DOHH2 (cell line): ENCODE results near the gene SH3BP5L.

ENCODE experiments used
- H3F3A ChIP-seq: fragments of 200-600 bp; sonication (generic), shearing (Covaris generic); 2 replicates; pipeline ENCODE4 v1.6.0; 2016; ENCODE audit warnings: antibody characterized with exemption, mild to moderate bottlenecking; ENCODE audit not compliant: control insufficient read depth, insufficient read depth
- H3K27ac ChIP-seq: fragments of 200-600 bp; sonication (generic); 2 replicates; pipeline ENCODE4 v1.5.1; 2014; ENCODE audit warnings: low read depth, mild to moderate bottlenecking, low read length, moderate library complexity
- H3K27me3 ChIP-seq: fragments of 200-600 bp; sonication (generic); 2 replicates; pipeline ENCODE4 v1.6.1; 2014; ENCODE audit warnings: mild to moderate bottlenecking, low read length, mixed read lengths; ENCODE audit not compliant: control insufficient read depth
- H3K36me3 ChIP-seq: fragments of 200-600 bp; sonication (generic); 2 replicates; pipeline ENCODE4 v1.6.1; 2014; ENCODE audit warnings: mild to moderate bottlenecking, low read length, moderate library complexity, mixed read lengths; ENCODE audit not compliant: control insufficient read depth
- H3K4me1 ChIP-seq: fragments of 200-600 bp; sonication (generic); 2 replicates; pipeline ENCODE4 v1.6.1; 2014; ENCODE audit warnings: mild to moderate bottlenecking, low read length, mixed read lengths; ENCODE audit not compliant: control insufficient read depth
- H3K4me2 ChIP-seq: fragments of 200-600 bp; sonication (generic); 2 replicates; pipeline ENCODE4 v1.6.0; 2014; ENCODE audit warnings: mild to moderate bottlenecking, low read length, moderate library complexity
- H3K4me3 ChIP-seq: fragments of 200-600 bp; sonication (generic); 2 replicates; pipeline ENCODE4 v1.5.1; 2014; ENCODE audit warnings: mild to moderate bottlenecking, low read length, mixed read lengths
- H3K79me2 ChIP-seq: fragments of 200-600 bp; sonication (generic); 2 replicates; pipeline ENCODE4 v1.6.1; 2014; ENCODE audit warnings: mild to moderate bottlenecking, low read length, mixed read lengths; ENCODE audit not compliant: control insufficient read depth
- H3K9me2 ChIP-seq: fragments of 200-600 bp; sonication (generic); replicated peaks from 2 replicates; pipeline ENCODE4 v1.6.1; 2014; ENCODE audit warnings: mild to moderate bottlenecking, low read length, mixed read lengths; ENCODE audit not compliant: control insufficient read depth
- H3K9me3 ChIP-seq: fragments of 200-600 bp; sonication (generic); 2 replicates; pipeline ENCODE4 v1.6.1; 2014; ENCODE audit warnings: antibody characterized with exemption, low read length, mixed read lengths; ENCODE audit not compliant: control insufficient read depth, insufficient read depth
- H4K20me1 ChIP-seq: fragments of 200-600 bp; sonication (generic); 2 replicates; pipeline ENCODE4 v1.6.0; 2014; ENCODE audit warnings: low read depth, mild to moderate bottlenecking, antibody characterized with exemption, low read length, moderate library complexity; ENCODE audit not compliant: control insufficient read depth, insufficient read depth
- CTCF ChIP-seq: fragments of 200-600 bp; sonication (generic); IDR thresholded peaks from one replicate; pipeline ENCODE4 v1.5.1; 2014; ENCODE audit warnings: antibody characterized with exemption, mild to moderate bottlenecking, low read depth, low read length; ENCODE audit not compliant: poor library complexity, severe bottlenecking
- EZH2phosphoT487 ChIP-seq: fragments of 200-600 bp; sonication (generic); IDR thresholded peaks from 2 replicates; pipeline ENCODE4 v1.6.1; 2017; ENCODE audit warnings: borderline replicate concordance, mild to moderate bottlenecking, antibody characterized with exemption, low read length, moderate library complexity, mixed read lengths

The SH3BP5L gene

GRCh38 chr1:248847181-248847955 is 21.7 kb upstream of the SH3BP5L start:
- Histone ChIP-seq H4K20me1 (no peaks in the 10 kb centered on the region), H3K9me2 (no peaks in the 10 kb centered on the region), H3K79me2 (peaks cover 2% of the 10 kb centered on the region), H3K4me1 (peaks cover 3% of the 10 kb centered on the region), H3K27ac (no peak overlapping the region), H3K4me2 (no peak overlapping the region), H3K27me3 (no peaks in the 10 kb centered on the region), H3F3A (peaks cover 4% of the 10 kb centered on the region; the same call in 1 of the 2 replicates), H3K4me3 (no peak overlapping the region), H3K36me3 (peaks cover 81% of the 10 kb centered on the region), H3K9me3 (no peaks in the 10 kb centered on the region)
- TF ChIP-seq CTCF: no peak

- no peak for TF ChIP-seq EZH2phosphoT487
- TF ChIP-seq CTCF: no peak
- H3K4me2 ChIP-seq: no peak overlapping the region
- no peaks in the 10 kb centered on the region for H3K9me3 ChIP-seq
- peaks cover 60% of the 10 kb centered on the region for H3K36me3 ChIP-seq
- H3F3A ChIP-seq: peaks cover 4% of the 10 kb centered on the region; the same call in 1 of the 2 replicates
- H3K9me2 ChIP-seq: no peaks in the 10 kb centered on the region
- H4K20me1 ChIP-seq: peaks cover 4% of the 10 kb centered on the region; the same call in 1 of the 2 replicates
- H3K27ac ChIP-seq: no peak overlapping the region
- H3K4me3 ChIP-seq: no peak overlapping the region
- peaks cover 30% of the 10 kb centered on the region for H3K79me2 ChIP-seq
- H3K4me1 ChIP-seq: peaks cover 5% of the 10 kb centered on the region
- H3K27me3 ChIP-seq: no peaks in the 10 kb centered on the region
These were observed 18.8 kb upstream of the SH3BP5L start for GRCh38 chr1:248844526-248844925.

GRCh38 chr1:248843687-248844086 is 18.0 kb upstream of the SH3BP5L start:
- Histone ChIP-seq H3K9me2 (no peaks in the 10 kb centered on the region), H3K4me2 (no peak overlapping the region), H3K27me3 (no peaks in the 10 kb centered on the region), H3K27ac (no peak overlapping the region), H3K36me3 (peaks cover 52% of the 10 kb centered on the region), H4K20me1 (peaks cover 4% of the 10 kb centered on the region; the same call in 1 of the 2 replicates), H3K79me2 (peaks cover 38% of the 10 kb centered on the region), H3K4me1 (peaks cover 9% of the 10 kb centered on the region), H3K9me3 (no peaks in the 10 kb centered on the region), H3K4me3 (no peak overlapping the region), H3F3A (peaks cover 4% of the 10 kb centered on the region; the same call in 1 of the 2 replicates)
- no peak for TF ChIP-seq EZH2phosphoT487
- TF ChIP-seq CTCF: no peak
